ENCODE measurements around the gene ERGIC1.

Gene ERGIC1

DNA sequence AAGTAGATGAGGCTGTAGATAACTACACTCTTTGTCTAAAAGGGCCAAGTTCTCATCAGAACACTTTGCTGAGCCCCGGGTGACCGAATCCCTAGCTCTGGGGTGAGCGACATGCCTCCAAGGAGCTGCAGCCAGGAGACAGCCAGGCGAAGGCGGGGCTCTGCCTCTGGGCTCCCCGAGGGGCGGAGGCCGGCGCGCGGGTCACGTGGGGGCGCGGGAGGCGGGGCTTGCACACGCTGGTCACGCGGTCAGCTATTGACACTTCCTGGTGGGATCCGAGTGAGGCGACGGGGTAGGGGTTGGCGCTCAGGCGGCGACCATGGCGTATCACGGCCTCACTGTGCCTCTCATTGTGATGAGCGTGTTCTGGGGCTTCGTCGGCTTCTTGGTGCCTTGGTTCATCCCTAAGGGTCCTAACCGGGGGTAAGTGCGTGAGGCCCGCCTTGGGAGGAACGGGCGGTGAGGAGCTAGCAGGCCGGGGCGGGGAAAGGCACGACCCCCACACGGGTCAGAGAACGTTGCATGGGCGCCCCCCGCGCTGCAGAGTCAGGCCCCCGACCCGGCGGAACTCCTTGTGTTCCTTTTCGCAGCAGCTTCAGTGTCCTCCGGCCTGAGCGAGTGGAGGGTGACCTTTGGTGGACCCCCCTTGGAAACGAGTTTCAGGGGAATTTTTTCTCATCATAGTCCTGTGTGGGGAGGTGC is 149.6 kb downstream of the ERGIC1 start, which contains the start of gene ATP6V0E1:
Gene ATP6V0E1, plus strand, starts transcription at position 230 of the 702 bp plus-strand sequence. Its CDS starts 90 bp downstream, at position 320.
- DNase-seq (ENCODE audit: low spot score) = peak; percentile 91

DNA sequence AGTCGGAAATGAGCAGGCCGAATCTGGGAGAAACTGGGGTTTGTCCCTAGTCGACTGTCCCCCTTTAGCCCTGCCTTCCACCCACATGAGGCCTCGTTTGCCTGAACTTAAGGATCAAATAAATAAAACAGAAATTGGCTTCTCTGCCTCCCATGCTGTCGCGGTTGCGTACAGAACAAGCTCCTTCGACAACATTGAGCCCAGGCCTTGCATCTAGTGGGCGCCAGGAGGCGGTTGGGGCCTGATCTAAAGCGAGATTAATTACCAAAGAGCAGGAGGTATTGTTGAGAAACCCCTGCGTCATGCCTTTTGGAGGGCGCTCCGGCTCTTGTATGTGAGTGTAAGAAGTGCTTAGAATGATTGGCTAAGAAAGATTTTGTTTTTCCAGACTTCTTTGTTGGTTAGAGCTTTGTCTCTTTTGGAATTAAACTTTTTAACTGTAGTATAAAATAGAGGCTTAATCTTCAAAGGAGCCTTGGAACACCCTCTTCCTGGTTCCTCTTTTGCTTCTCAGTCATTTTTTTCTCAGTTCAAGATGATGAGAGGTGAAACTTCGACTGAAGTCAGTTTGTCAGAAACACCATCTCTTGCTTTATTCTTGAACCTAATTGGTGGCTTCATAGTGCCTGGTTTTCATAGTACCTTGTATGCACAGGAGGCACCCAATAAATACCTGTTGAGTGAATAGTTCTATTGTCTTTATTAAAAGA is 150.3 kb downstream of the ERGIC1 start:
- peak; percentile 68 for DNase-seq (ENCODE audit: low spot score)

DNA sequence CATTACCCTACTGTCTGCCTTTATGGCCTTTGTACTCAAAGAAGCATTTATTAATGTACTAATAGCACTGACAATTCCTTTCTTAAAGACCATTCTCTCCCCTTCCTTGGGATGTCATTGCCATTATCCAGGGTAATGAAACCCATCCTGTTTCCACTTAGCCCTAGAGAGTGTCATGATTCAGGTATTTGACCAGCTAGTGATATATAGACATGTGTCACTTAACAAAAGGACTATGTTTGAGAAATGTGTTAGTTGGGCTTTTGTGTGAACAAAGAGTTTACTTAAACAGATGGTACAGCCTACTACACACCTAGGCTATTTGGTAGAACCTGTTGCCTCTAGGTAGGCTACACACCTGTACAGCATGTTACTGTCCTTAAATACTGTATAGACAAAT is 151.5 kb downstream of the ERGIC1 start:
- DNase-seq (ENCODE audit: low spot score) = no peak

DNA sequence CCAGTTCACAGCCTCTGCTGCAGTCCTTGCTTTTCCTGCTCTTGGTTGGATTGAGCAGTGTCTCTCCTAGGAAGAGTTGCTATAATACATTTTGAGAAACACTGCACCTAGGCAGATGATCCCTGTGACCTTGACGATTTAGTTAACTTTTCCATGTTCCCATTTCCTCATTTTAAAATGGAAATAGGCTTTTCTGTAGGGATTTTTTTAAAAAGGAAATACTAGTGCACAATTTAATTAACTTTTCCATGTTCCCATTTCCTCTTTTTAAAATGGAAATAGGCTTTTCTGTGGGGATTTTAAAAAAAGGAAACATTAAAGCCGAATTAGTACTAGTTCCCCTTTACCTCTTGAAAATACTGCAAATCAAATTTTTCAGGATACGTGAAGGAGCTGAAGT is 154.2 kb downstream of the ERGIC1 start:
- DNase-seq (ENCODE audit: low spot score) = no peak

DNA sequence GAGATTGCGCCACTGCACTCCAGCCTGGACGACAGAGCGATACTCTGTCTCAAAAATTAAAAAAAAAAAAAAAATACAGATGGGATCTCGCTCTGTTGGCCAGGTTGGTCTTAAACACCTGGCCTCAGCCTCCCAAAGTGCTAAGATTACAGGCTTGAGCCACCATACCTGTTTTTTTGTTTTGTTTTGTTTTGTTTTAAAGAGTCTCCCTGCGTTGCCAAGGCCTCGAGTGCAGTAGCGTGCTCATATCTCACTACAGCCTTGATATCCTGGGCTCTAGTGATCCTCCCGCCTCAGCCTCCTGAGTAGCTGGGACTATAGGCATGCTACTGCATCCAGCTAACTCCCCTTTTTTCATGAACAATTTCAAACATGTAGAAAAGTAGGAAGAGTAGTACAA is 156.7 kb downstream of the ERGIC1 start:
- DNase-seq (ENCODE audit: low spot score) = no peak

DNA sequence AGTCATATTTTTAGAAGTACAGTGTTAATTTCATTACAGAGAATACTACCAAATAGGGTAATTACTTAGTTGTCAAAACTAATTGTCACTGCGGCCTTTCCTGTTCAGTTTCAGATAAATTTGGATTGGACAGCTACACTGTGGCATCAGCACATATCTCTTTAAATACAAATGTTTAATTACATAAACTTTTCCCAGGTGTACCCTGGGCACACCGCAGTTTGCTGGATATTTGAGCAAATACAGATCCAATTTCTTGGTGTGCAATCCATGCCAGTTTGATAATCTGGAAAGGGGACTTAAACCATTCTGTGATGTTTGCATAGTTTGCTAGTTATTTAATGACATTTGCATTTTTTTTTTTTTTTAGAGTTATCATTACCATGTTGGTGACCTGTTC is 160.4 kb downstream of the ERGIC1 start:
- DNase-seq (ENCODE audit: low spot score) = no peak

DNA sequence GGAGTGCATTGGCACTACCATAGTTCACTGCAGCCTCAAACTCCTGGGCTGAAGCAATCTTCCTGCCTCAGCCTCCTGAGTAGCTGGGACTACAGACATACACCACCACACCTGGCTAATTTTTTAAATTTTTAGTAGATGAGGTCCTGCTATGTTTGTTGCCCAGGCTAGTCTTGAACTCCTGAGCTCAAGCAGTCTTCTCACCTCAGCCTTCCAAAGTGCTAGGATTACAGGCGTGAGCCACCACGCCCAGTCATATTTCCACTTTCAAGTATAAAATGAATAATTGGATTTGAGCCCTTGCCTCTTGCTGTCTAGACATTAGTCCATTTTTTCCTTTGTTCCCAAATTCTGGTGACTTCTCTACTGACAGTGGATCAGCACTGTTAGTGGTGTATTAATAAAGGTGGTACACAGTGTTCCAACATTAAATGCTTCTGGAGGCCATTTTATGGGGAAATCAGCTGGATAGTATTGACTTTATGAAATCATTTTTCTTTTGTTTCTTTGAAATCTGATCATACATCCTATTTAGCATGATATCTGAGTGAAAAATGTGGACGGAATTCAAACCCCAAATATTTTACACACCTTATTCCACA is 165.4 kb downstream of the ERGIC1 start:
- DNase-seq (ENCODE audit: low spot score) = no peak

DNA sequence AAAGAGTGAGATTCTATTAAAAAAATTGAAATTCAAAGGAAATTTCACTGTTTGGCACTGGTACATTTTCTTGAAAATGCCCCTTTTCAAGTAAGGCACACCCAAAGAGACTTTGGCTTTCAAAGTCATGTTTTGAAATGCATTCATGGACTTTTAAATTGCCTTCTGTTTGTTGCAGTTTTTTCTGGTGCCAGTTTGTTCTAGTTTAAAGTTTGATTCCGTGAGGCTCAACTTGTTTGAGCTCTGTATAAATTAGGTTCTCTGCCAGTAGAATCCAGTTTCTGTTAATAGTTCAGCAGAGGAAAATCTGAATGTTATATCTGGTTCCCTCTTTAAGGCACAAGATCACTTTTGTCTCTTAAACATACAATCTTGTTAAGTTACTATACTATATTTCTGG is 165.9 kb downstream of the ERGIC1 start:
- no peak for DNase-seq (ENCODE audit: low spot score)

DNA sequence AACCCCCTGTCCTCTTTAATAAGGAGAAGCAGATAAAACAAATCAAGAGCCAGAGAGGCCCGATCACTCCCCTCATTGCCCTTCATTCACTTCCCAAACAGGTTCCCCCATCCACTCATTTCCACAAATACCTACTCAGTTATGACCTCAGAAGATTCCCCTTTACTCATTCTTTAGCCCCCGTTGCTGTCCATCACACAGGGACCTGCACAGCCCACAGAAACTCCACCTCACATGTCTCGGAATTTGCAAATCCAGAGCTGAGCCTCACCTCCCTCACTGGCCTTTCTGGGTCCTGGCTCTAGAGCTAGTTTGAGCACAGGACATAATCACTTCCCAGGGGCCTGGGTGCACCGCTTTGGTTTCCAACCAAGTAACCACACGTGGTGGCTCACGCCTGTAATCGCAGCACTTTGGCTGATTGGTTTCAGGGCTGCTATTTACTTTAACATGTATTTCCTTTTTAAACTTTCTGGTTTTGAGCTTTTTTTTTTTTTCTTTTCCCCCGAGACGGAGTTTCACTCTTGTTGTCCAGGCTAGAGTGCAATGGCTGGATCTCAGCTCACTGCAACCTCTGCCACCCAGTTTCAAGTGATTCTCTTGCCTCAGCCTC is 167.3 kb downstream of the ERGIC1 start:
- no peak for DNase-seq (ENCODE audit: low spot score)

All from CD4-positive, alpha-beta T cell treated with Interleukin-6 at 100 ng/mL for 8 hours (primary cell).